NT2/D1 (cell line): Measurements from ENCODE around the gene KRT4.

Source experiments
- DNase-seq: peaks from one replicate; pipeline ENCODE4 v3.0.0-alpha.2; 2011; ENCODE audit warnings: low read depth, low spot score
- H3K27me3 ChIP-seq: 2 replicates; pipeline ENCODE4 v1.6.0; 2011; ENCODE audit warnings: mild to moderate bottlenecking; ENCODE audit not compliant: insufficient read length, insufficient read depth
- H3K36me3 ChIP-seq: 2 replicates; pipeline ENCODE4 v1.6.1; 2011; ENCODE audit warnings: mild to moderate bottlenecking, low read length, mixed read lengths; ENCODE audit not compliant: insufficient read depth, insufficient read length
- H3K4me1 ChIP-seq: 2 replicates; pipeline ENCODE4 v1.5.1; 2011; ENCODE audit not compliant: insufficient read depth, insufficient read length
- H3K4me3 ChIP-seq: 2 replicates; pipeline ENCODE4 v1.5.1; 2011; ENCODE audit warnings: low read depth; ENCODE audit not compliant: insufficient read length
- H3K9ac ChIP-seq: 2 replicates; pipeline ENCODE4 v1.6.0; 2011; ENCODE audit warnings: low read depth; ENCODE audit not compliant: insufficient read length
- H3K9me3 ChIP-seq: 2 replicates; pipeline ENCODE4 v1.5.1; 2011; ENCODE audit warnings: mild to moderate bottlenecking, low read length; ENCODE audit not compliant: insufficient read depth
- SUZ12 ChIP-seq: IDR thresholded peaks from 2 replicates; pipeline ENCODE4 v1.6.1; 2011; ENCODE audit not compliant: insufficient read length, insufficient read depth; ENCODE audit errors: extremely low read depth
- YY1 ChIP-seq: IDR thresholded peaks from 2 replicates; pipeline ENCODE4 v1.6.1; 2011; ENCODE audit not compliant: insufficient read length, insufficient read depth
- ZNF274 ChIP-seq: IDR thresholded peaks from 2 replicates; pipeline ENCODE4 v1.6.1; 2011; ENCODE audit warnings: mild to moderate bottlenecking, low read depth, low read length

Gene KRT4

GRCh38 chr12:52824741-52825410 lies 11.0 kb upstream of the KRT4 start:
- no peak overlapping the region for H3K9ac ChIP-seq
- no peaks in the 10 kb centered on the region; the same call in 1 of the 2 replicates for H3K9me3 ChIP-seq
- peaks cover 6% of the 10 kb centered on the region for H3K4me1 ChIP-seq
- H3K4me3 ChIP-seq: no peak overlapping the region
- DNase-seq: no peak
- H3K27me3 ChIP-seq: no peaks in the 10 kb centered on the region
- no peaks in the 10 kb centered on the region for H3K36me3 ChIP-seq
- TF ChIP-seq YY1 (no peak), ZNF274 (no peak), SUZ12 (no peak)

- Histone ChIP-seq H3K4me1 (peaks cover 6% of the 10 kb centered on the region), H3K36me3 (no peaks in the 10 kb centered on the region), H3K4me3 (no peak overlapping the region), H3K9ac (no peak overlapping the region), H3K27me3 (no peaks in the 10 kb centered on the region), H3K9me3 (no peaks in the 10 kb centered on the region; the same call in 1 of the 2 replicates)
- DNase-seq: no peak
- TF ChIP-seq YY1 (no peak), ZNF274 (no peak), SUZ12 (no peak)
These were observed 10.0 kb upstream of the KRT4 start for GRCh38 chr12:52823761-52824450.

- TF ChIP-seq ZNF274: no peak
- no peak for TF ChIP-seq SUZ12
- TF ChIP-seq YY1: no peak
- no peaks in the 10 kb centered on the region for H3K27me3 ChIP-seq
- H3K4me3 ChIP-seq: no peak overlapping the region
- no peak overlapping the region for H3K9ac ChIP-seq
- no peak for DNase-seq
- no peaks in the 10 kb centered on the region; the same call in 1 of the 2 replicates for H3K9me3 ChIP-seq
- peaks cover 11% of the 10 kb centered on the region for H3K4me1 ChIP-seq
- no peaks in the 10 kb centered on the region for H3K36me3 ChIP-seq
These were observed 9.0 kb upstream of the KRT4 start for GRCh38 chr12:52822771-52823510.

GRCh38 chr12:52821826-52822660 lies 8.1 kb upstream of the KRT4 start:
- peaks cover 10% of the 10 kb centered on the region for H3K4me1 ChIP-seq
- no peaks in the 10 kb centered on the region; the same call in 1 of the 2 replicates for H3K9me3 ChIP-seq
- no peaks in the 10 kb centered on the region for H3K36me3 ChIP-seq
- DNase-seq: no peak
- H3K9ac ChIP-seq: no peak overlapping the region
- TF ChIP-seq ZNF274 (no peak), YY1 (no peak), SUZ12 (no peak)
- H3K4me3 ChIP-seq: no peak overlapping the region
- H3K27me3 ChIP-seq: no peaks in the 10 kb centered on the region

DNA sequence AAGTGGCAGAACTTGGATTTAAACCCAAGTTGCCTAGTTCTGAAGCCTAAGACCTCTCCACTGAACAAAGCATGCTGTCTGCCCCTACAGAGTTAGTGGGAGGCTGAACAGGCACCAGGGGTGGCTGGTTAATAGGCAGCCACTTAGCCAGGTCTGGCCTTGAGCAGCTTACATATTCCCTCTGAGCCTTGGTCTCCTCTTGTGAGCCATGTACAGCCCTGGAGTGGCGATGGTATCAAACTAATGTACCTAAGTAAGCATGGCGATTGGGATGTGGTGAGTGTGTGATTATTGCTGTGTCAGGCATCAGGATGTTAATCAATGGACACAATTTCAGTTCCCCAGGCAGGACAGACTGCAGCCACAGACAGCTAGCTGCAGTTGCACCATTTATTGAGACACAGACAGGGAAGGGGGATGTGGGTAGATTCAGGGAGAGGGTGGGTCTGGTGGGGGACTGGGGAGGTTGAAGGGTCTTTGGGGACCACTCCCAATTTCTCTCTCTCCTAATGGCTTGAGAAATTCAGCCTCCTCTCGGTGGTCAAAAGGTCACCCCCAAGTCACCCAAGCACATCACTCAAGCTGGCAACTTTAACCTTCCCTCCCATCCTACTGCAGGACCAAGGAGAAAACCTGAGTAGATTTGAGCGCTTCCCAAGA lies 7.3 kb upstream of the KRT4 start:
- H3K4me1 ChIP-seq: peaks cover 5% of the 10 kb centered on the region
- H3K36me3 ChIP-seq: no peaks in the 10 kb centered on the region
- no peaks in the 10 kb centered on the region for H3K27me3 ChIP-seq
- DNase-seq: no peak
- H3K4me3 ChIP-seq: no peak overlapping the region
- no peak overlapping the region for H3K9ac ChIP-seq
- TF ChIP-seq YY1: no peak
- no peak for TF ChIP-seq ZNF274
- TF ChIP-seq SUZ12: no peak
- H3K9me3 ChIP-seq: no peaks in the 10 kb centered on the region

DNA sequence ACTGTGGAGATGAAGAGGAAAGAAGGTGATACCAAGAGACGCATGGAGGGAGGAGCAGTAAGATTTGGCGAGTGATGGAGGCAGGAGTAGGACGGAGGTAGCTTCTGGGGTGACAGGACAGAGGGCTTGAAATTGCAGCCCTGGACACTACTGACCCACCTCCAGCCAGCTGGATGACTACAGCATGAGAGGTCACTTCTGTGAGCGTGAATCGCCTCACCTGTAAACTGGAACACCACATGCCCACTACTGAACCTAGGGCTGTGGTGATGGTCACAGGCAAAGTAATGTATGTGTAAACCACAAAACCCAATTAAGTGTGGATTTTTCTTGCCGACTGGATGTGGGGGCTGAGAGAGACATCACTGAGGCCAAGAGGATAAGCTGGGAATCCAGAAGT lies 6.6 kb upstream of the KRT4 start:
- Histone ChIP-seq H3K4me1 (peaks cover 5% of the 10 kb centered on the region), H3K27me3 (no peaks in the 10 kb centered on the region), H3K36me3 (no peaks in the 10 kb centered on the region), H3K9ac (no peak overlapping the region), H3K4me3 (no peak overlapping the region), H3K9me3 (no peaks in the 10 kb centered on the region)
- TF ChIP-seq SUZ12 (no peak), YY1 (no peak), ZNF274 (no peak)
- no peak for DNase-seq
